K562 (cell line): ENCODE data around the gene BCORL1. TPM values are rescaled to one million over a fixed set of nuclear protein-coding genes. Genes with fewer than 3 reads are reported as not detected.

Experiments
- AFF4 ChIP-seq: sonication (generic); formaldehyde crosslinking; IDR thresholded peaks from 2 replicates; pipeline ENCODE4 v1.8.0; 2023; ENCODE audit warnings: mild to moderate bottlenecking, missing genetic modification reagents
- ATF1 ChIP-seq, 2 experiments: fragments of 450-650 bp in 1 of 2; IDR thresholded peaks; 2 replicates each; pipeline ENCODE4 v1.6.1; 2016; ENCODE audit warnings: missing compliant biosample characterization in 1 of 2, missing genetic modification characterization in 1 of 2
- BACH1 ChIP-seq: fragments of 200-800 bp; sonication (Bioruptor generic); IDR thresholded peaks from 2 replicates; pipeline ENCODE4 v1.6.1; 2016; ENCODE audit warnings: missing genetic modification characterization, missing compliant biosample characterization
- HCFC1 ChIP-seq: IDR thresholded peaks from 2 replicates; pipeline ENCODE4 v1.6.1; 2012; ENCODE audit warnings: low read depth, low read length, improper control_type of control experiment
- PHF21A ChIP-seq: fragments of 450-650 bp; IDR thresholded peaks from 2 replicates; pipeline ENCODE4 v1.6.1; 2017; ENCODE audit warnings: low read depth, borderline replicate concordance
- SIRT6 ChIP-seq: IDR thresholded peaks from one replicate; pipeline ENCODE4 v1.6.1; 2012; ENCODE audit warnings: low read depth, mild to moderate bottlenecking, control low read depth, inconsistent platforms, low read length, moderate library complexity
- SMARCB1 ChIP-seq: IDR thresholded peaks from 2 replicates; pipeline ENCODE4 v1.6.1; 2011; ENCODE audit warnings: improper control_type of control experiment, low read depth; ENCODE audit not compliant: insufficient read length
- SNAPC5 ChIP-seq: fragments of 250-450 bp; sonication (Bioruptor Pico); IDR thresholded peaks from 2 replicates; pipeline ENCODE4 v1.8.0; 2021; ENCODE audit warnings: moderate library complexity, mild to moderate bottlenecking, inconsistent platforms
- ZNF445 ChIP-seq: fragments of 250-450 bp; sonication (Bioruptor Pico); IDR thresholded peaks from 2 replicates; pipeline ENCODE4 v1.4.0; 2020; ENCODE audit warnings: low read depth, mild to moderate bottlenecking, moderate library complexity
- ZNF778 ChIP-seq: fragments of 450-650 bp; formaldehyde crosslinking; IDR thresholded peaks from 2 replicates; pipeline ENCODE4 v1.4.0; 2020; ENCODE audit warnings: mild to moderate bottlenecking, moderate library complexity
- ZZZ3 ChIP-seq: fragments of 450-650 bp; IDR thresholded peaks from 2 replicates; pipeline ENCODE4 v1.6.1; 2016; ENCODE audit warnings: antibody characterized with exemption, mild to moderate bottlenecking, moderate library complexity
- polyA plus RNA-seq, 8 experiments: library from polyadenylated mRNA; depleted of rRNA in 4 of 8; stranded (reverse) in 5 of 8; unstranded in 3 of 8; fragments of >200 nt; fragmentation: Nextera tagmentation in 2 of 8; fragmentation: Illumina TruSeq in 1 of 8; extraction: Ambion mirVana in 2 of 8; extraction: Trizol in 1 of 8; gene quantifications; 2 replicates each; pipeline versions ENCODE4 v1.2.1 to v1.2.3, GENCODE V29; 2011 to 2014; ENCODE audit warnings: inconsistent platforms in 1 of 8, missing spikeins in 1 of 8
- total RNA-seq, 7 experiments: library from RNA; depleted of rRNA in 6 of 7; stranded (reverse); fragments of >200 nt in 6 of 7; fragmentation: Illumina TruSeq in 2 of 7; extraction: Trizol in 2 of 7; gene quantifications; 2 replicates each; pipeline versions ENCODE4 v1.2.1 to v1.2.3, GENCODE V29; 2011 to 2021; ENCODE audit warnings: low replicate concordance in 1 of 7
- TF ChIP-seq, protein P1 (sequence below): fragments of 250-450 bp; sonication (Bioruptor Pico); IDR thresholded peaks from 2 replicates; pipeline ENCODE4 v1.9.0; 2021; ENCODE audit warnings: mild to moderate bottlenecking, inconsistent platforms
- TF ChIP-seq, protein P2 (sequence below), 3 experiments: fragments of 200-800 bp in 1 of 3; fragments of 250-450 bp in 1 of 3; fragments of 450-650 bp in 1 of 3; sonication (Bioruptor Pico) in 1 of 3; sonication (Bioruptor generic) in 1 of 3; formaldehyde crosslinking in 1 of 3; IDR thresholded peaks; 2 replicates each; pipeline versions ENCODE4 v1.6.1 to v1.8.0; 2016 to 2022; ENCODE audit warnings: mild to moderate bottlenecking in 2 of 3, missing genetic modification characterization in 2 of 3, missing compliant biosample characterization in 1 of 3, moderate library complexity in 1 of 3
- TF ChIP-seq, protein P3 (sequence below): fragments of 250-450 bp; sonication (Bioruptor Pico); IDR thresholded peaks from 2 replicates; pipeline ENCODE4 v1.8.0; 2022; ENCODE audit warnings: moderate library complexity, mild to moderate bottlenecking, inconsistent platforms

Gene BCORL1
- total and polyA plus RNA-seq, 9 of the 15 experiments (the other 6 are each of a cell fraction or from before 2014, with no cell fraction given): 0.48 to 29.6 (median 2.1) TPM

GRCh38 chrX:129961180-129962083 is 21.0 kb upstream of the BCORL1 start (continued):
- TF ChIP-seq, protein P1, sequence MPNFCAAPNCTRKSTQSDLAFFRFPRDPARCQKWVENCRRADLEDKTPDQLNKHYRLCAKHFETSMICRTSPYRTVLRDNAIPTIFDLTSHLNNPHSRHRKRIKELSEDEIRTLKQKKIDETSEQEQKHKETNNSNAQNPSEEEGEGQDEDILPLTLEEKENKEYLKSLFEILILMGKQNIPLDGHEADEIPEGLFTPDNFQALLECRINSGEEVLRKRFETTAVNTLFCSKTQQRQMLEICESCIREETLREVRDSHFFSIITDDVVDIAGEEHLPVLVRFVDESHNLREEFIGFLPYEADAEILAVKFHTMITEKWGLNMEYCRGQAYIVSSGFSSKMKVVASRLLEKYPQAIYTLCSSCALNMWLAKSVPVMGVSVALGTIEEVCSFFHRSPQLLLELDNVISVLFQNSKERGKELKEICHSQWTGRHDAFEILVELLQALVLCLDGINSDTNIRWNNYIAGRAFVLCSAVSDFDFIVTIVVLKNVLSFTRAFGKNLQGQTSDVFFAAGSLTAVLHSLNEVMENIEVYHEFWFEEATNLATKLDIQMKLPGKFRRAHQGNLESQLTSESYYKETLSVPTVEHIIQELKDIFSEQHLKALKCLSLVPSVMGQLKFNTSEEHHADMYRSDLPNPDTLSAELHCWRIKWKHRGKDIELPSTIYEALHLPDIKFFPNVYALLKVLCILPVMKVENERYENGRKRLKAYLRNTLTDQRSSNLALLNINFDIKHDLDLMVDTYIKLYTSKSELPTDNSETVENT: peak; percentile 28; the same call in 1 of the 2 replicates
- TF ChIP-seq, protein P2, sequence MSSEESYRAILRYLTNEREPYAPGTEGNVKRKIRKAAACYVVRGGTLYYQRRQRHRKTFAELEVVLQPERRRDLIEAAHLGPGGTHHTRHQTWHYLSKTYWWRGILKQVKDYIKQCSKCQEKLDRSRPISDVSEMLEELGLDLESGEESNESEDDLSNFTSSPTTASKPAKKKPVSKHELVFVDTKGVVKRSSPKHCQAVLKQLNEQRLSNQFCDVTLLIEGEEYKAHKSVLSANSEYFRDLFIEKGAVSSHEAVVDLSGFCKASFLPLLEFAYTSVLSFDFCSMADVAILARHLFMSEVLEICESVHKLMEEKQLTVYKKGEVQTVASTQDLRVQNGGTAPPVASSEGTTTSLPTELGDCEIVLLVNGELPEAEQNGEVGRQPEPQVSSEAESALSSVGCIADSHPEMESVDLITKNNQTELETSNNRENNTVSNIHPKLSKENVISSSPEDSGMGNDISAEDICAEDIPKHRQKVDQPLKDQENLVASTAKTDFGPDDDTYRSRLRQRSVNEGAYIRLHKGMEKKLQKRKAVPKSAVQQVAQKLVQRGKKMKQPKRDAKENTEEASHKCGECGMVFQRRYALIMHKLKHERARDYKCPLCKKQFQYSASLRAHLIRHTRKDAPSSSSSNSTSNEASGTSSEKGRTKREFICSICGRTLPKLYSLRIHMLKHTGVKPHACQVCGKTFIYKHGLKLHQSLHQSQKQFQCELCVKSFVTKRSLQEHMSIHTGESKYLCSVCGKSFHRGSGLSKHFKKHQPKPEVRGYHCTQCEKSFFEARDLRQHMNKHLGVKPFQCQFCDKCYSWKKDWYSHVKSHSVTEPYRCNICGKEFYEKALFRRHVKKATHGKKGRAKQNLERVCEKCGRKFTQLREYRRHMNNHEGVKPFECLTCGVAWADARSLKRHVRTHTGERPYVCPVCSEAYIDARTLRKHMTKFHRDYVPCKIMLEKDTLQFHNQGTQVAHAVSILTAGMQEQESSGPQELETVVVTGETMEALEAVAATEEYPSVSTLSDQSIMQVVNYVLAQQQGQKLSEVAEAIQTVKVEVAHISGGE (CRISPR knock-in tag; IDR thresholded peaks at IDR 0.05): peak in 1 of 3 experiments; percentile 71; a peak in 2 of 6 replicates
- no peak for TF ChIP-seq SNAPC5 (CRISPR knock-in tag)
- TF ChIP-seq BACH1 (tag): no peak
- TF ChIP-seq, protein P3, sequence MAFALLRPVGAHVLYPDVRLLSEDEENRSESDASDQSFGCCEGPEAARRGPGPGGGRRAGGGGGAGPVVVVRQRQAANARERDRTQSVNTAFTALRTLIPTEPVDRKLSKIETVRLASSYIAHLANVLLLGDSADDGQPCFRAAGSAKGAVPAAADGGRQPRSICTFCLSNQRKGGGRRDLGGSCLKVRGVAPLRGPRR (CRISPR knock-in tag): no peak
- no peak for TF ChIP-seq ZZZ3
- TF ChIP-seq SMARCB1: no peak
- peak; percentile 76; the same call in 1 of the 2 replicates for TF ChIP-seq AFF4
- TF ChIP-seq ZNF445 (CRISPR knock-in tag): no peak
- no peak for TF ChIP-seq SIRT6
- TF ChIP-seq ZNF778 (CRISPR knock-in tag): no peak
- no peak for TF ChIP-seq PHF21A
- no peak for TF ChIP-seq HCFC1
- TF ChIP-seq ATF1 (CRISPR knock-in tag; IDR thresholded peaks at IDR 0.05): no peak
- TF ChIP-seq ATF1 (tag; IDR thresholded peaks at IDR 0.05): peak; percentile 65
